ENCODE results near the gene ATP6V0B. TPM values are rescaled to one million over a fixed set of nuclear protein-coding genes. Genes with fewer than 3 reads are reported as not detected.

Gene ATP6V0B
- 100 to 1,000 TPM; 104 to 245 (median 161) TPM for polyA plus RNA-seq
- long read RNA-seq, donor 1, result 0 reads
- long read RNA-seq, donor 2, transcript ATP6V0B-205 (8 exons, 1,298 nt), result major isoform, 27 of 31 reads
- long read RNA-seq, donor 2, partial matches to known transcripts, result 0 of 31 reads
- long read RNA-seq, donor 2, other reads (novel, unspliced or antisense), result 0 of 31 reads
- long read RNA-seq, donor 3, transcript ATP6V0B-205 (8 exons, 1,298 nt), result major isoform, 27 of 41 reads
- long read RNA-seq, donor 3, partial matches to known transcripts, result 6 of 41 reads
- long read RNA-seq, donor 3, other reads (novel, unspliced or antisense), result 0 of 41 reads
- long read RNA-seq, donor 4, partial matches to known transcripts, result 0 of 2 reads
- long read RNA-seq, donor 4, other reads (novel, unspliced or antisense), result 0 of 2 reads
- long read RNA-seq, donor 5, transcript ATP6V0B-213 (7 exons, 1,685 nt), result minor isoform, 7 of 41 reads
- long read RNA-seq, donor 5, transcript ATP6V0B-205 (8 exons, 1,298 nt), result major isoform, 12 of 41 reads
- long read RNA-seq, donor 5, partial matches to known transcripts, result 19 of 41 reads
- long read RNA-seq, donor 5, other reads (novel, unspliced or antisense), result 0 of 41 reads
- long read RNA-seq, donor 6, transcript ATP6V0B-205 (8 exons, 1,298 nt), result major isoform, 34 of 41 reads
- long read RNA-seq, donor 6, partial matches to known transcripts, result 0 of 41 reads
- long read RNA-seq, donor 6, other reads (novel, unspliced or antisense), result 0 of 41 reads
- long read RNA-seq, donor 7, result 0 reads
- long read RNA-seq, donor 8, partial matches to known transcripts, result 0 of 4 reads
- long read RNA-seq, donor 8, other reads (novel, unspliced or antisense), result 0 of 4 reads
- long read RNA-seq, donor 9, transcript ATP6V0B-205 (8 exons, 1,298 nt), result major isoform, 12 of 13 reads
- long read RNA-seq, donor 9, partial matches to known transcripts, result 0 of 13 reads
- long read RNA-seq, donor 9, other reads (novel, unspliced or antisense), result 0 of 13 reads
- long read RNA-seq, donor 10, transcript ATP6V0B-205 (8 exons, 1,298 nt), result major isoform, 63 of 71 reads
- long read RNA-seq, donor 10, partial matches to known transcripts, result 0 of 71 reads
- long read RNA-seq, donor 10, other reads (novel, unspliced or antisense), result 0 of 71 reads

DNA sequence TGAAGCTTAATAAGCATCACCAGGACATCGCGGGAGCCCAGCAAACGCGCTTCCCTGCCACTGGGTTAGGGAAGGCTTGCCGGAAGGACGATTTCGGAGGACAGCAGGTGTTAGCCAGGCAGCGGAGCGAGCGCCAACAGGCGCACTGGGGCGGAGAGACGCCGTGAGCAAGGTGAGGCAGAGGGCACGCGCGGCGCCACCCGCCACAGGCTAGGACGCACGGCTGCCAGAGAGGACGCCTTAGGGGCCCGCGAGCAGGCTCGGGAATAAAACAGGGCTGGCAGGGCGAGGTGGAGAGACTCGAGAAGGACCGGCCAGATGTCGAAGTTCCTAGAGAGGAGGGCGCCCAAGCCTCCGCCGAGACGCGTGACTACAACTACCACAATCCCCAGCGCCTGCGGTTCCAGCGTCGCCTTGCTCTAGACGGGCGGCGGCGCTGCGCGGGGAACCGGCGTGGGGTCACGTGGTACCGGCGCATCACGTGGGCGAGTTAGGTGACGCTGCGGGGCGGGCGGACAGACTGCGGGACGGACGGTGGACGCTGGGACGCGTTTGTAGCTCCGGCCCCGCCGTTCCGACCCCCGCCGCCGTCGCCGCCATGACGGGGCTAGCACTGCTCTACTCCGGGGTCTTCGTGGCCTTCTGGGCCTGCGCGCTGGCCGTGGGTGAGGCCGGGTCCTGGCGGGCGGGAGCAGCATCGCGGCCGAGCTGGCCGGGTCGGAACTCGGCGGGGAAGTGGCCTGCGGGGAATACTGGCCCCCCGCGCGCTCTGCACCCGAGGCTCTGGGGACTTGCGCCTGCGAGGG lies at the start of gene ATP6V0B:
Gene ATP6V0B, plus strand, starts transcription at position 518 of the 806 bp plus-strand sequence. Its CDS starts 81 bp downstream, at position 599.
- peak within 1 kb of the TSS; percentile 90 to 93 (median 91) for H3K27ac ChIP-seq (ENCODE audit: low read depth in 1 of 3, low read length in 2 of 3)
- H3K36me3 ChIP-seq (ENCODE audit: control insufficient read depth in 3 of 3, insufficient read depth in 2 of 3, low read depth in 1 of 3, low read length in 3 of 3), result peaks cover 0 to 48% (median 3%) of the 10 kb centered on the region in 3 donors
- no peaks in the 10 kb centered on the region for H3K9me3 ChIP-seq (ENCODE audit: control insufficient read depth in 2 of 2, insufficient read depth in 1 of 2, low read depth in 1 of 2, low read length in 1 of 2)
- 0% methylated on average over 83 to 93 of the region's 93 CpGs for WGBS, 3 donors
- no peaks in the 10 kb centered on the region for H3K27me3 ChIP-seq (ENCODE audit: control insufficient read depth in 3 of 3, insufficient read depth in 3 of 3, low read length in 3 of 3)
- DNase-seq, result peak; percentile 95 to 98
- peak within 1 kb of the TSS; percentile 90 to 96 (median 90) for H3K4me3 ChIP-seq (ENCODE audit: low read depth in 1 of 3, low read length in 3 of 3)
- peaks cover 21 to 42% (median 21%) of the 10 kb centered on the region in 3 donors for H3K4me1 ChIP-seq (ENCODE audit: control insufficient read depth in 3 of 3, insufficient read depth in 2 of 3, low read depth in 1 of 3, low read length in 2 of 3)
- no peak for FAIRE-seq

DNA sequence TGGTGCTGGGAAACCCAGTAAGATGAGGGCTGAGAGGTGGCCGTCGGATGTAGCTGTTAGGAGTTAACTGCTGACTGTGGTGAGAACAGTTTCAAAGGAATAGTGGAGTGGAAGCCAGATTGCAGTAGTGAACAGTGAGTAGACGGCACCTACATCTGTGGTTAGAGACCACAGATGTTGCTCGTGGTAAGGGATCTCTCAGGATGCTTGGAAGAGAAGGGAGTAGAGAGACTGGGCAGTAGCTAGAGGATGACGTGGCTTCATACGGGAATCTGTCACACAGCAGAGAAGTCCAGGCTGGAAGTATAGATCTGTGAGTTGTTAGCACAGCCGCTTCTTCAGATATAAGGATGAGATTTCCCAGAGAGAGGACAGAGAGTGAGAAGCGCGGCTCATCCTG lies 48.9 kb upstream of the ATP6V0B start:
- no peak overlapping the region for H3K27ac ChIP-seq (ENCODE audit: low read depth in 1 of 3, low read length in 2 of 3)
- H3K36me3 ChIP-seq (ENCODE audit: control insufficient read depth in 3 of 3, insufficient read depth in 2 of 3, low read depth in 1 of 3, low read length in 3 of 3), result peaks cover 0 to 18% (median 0%) of the 10 kb centered on the region in 3 donors
- H3K4me3 ChIP-seq (ENCODE audit: low read depth in 1 of 3, low read length in 3 of 3), result no peak overlapping the region
- no peaks in the 10 kb centered on the region for H3K9me3 ChIP-seq (ENCODE audit: control insufficient read depth in 2 of 2, insufficient read depth in 1 of 2, low read depth in 1 of 2, low read length in 1 of 2)
- 89 to 92% (median 91%) methylated on average over 9 of the region's 9 CpGs for WGBS, 3 donors
- H3K4me1 ChIP-seq (ENCODE audit: control insufficient read depth in 3 of 3, insufficient read depth in 2 of 3, low read depth in 1 of 3, low read length in 2 of 3), result no peaks in the 10 kb centered on the region
- H3K27me3 ChIP-seq (ENCODE audit: control insufficient read depth in 3 of 3, insufficient read depth in 3 of 3, low read length in 3 of 3), result no peaks in the 10 kb centered on the region
- no peak for FAIRE-seq
- DNase-seq, result no peak

DNA sequence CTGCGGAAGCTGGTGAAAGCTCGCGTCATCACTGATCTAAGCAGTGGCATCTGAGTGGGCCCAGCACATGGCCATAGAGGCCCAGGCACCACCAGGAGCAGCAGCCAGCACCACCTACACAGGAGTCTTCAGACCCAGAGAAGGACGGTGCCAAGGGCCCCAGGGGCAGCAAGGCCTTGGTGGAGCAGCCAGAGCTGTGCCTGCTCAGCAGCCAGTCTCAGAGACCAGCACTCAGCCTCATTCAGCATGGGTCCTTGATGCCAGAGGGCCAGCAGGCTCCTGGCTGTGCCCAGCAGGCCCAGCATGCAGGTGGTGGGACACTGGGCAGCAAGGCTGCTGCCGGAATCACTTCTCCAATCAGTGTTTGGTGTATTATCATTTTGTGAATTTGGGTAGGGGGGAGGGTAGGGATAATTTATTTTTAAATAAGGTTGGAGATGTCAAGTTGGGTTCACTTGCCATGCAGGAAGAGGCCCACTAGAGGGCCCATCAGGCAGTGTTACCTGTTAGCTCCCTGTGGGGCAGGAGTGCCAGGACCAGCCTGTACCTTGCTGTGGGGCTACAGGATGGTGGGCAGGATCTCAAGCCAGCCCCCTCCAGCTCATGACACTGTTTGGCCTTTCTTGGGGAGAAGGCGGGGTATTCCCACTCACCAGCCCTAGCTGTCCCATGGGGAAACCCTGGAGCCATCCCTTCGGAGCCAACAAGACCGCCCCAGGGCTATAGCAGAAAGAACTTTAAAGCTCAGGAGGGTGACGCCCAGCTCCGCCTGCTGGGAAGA lies 44.4 kb upstream of the ATP6V0B start:
- Histone ChIP-seq H3K27ac (ENCODE audit: low read depth in 1 of 3, low read length in 2 of 3) (no peak overlapping the region), H3K4me1 (ENCODE audit: control insufficient read depth in 3 of 3, insufficient read depth in 2 of 3, low read depth in 1 of 3, low read length in 2 of 3) (peaks cover 0 to 20% (median 3%) of the 10 kb centered on the region in 3 donors), H3K36me3 (ENCODE audit: control insufficient read depth in 3 of 3, insufficient read depth in 2 of 3, low read depth in 1 of 3, low read length in 3 of 3) (peaks cover 0 to 16% (median 0%) of the 10 kb centered on the region in 3 donors), H3K4me3 (ENCODE audit: low read depth in 1 of 3, low read length in 3 of 3) (no peak overlapping the region), H3K9me3 (ENCODE audit: control insufficient read depth in 2 of 2, insufficient read depth in 1 of 2, low read depth in 1 of 2, low read length in 1 of 2) (no peaks in the 10 kb centered on the region), H3K27me3 (ENCODE audit: control insufficient read depth in 3 of 3, insufficient read depth in 3 of 3, low read length in 3 of 3) (peaks cover 0 to 22% (median 5%) of the 10 kb centered on the region in 3 donors)
- 92 to 95% (median 93%) methylated on average over 10 of the region's 10 CpGs for WGBS, 3 donors
- DNase-seq, result peak; percentile 24 to 31
- no peak for FAIRE-seq

DNA sequence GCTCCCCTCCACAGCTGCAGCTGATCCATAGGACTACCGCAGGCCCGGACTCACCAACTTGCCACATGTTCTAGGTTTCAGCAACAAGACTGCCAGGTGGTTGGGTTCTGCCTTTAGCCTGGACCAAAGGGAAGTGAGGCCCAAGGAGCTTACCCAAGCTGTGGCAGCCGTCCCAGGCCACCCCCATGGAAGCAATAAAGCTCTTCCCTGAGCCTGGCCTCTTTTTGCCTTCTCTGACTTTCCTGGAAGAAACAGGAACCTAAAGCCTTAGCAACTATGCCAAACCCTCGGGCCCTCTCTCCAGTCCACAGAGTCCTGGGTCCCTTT lies 43.8 kb upstream of the ATP6V0B start:
- FAIRE-seq, result no peak
- WGBS, 3 donors, result 74 to 77% (median 74%) methylated on average over 4 of the region's 4 CpGs

DNA sequence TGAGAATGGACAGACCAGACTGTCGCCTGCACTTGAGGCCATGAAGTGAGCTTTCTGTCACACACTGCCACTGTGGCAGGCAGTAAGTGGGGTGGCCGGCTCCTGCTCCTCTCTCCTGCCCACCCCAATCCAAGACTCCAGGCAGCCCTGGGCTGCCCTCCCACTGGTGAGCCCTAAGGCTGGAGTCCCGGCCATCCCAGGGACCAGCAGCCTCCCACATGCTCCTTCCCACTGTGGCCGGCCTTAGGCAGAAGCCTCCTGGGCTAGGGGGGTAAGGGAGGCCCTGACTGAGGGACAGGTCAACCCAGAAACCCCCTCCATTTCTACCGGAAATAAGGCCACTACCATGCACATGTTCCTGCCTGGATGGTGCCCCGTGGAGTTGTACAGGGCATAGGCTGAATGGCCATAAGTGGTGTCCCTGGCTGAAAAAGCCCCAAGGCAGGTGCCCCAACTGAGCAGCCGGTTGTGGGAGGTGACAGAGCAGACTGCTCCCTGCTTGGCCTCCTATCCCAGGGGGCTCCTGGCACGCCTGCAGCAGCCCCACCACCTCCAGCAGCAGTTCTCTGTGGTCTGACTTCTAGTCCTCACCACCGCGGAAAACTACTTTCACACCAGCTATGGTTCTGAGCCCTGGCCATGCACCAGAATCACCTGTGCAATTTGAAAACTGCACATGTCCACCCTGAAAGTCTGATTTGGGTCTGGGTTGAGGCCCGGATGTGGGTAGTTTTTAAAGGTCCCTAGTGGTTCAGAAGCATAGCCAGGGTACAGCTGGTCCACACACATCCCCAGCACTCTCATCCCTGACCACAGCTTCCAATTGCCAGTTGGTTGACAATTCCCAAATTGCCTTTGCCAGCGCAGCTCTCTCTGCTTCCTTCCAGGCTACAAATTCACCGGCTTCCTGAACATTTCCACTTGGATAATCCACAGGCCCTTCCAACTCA lies 42.8 kb upstream of the ATP6V0B start:
- no peak for DNase-seq
- 89 to 91% (median 89%) methylated on average over 13 of the region's 13 CpGs for whole genome bisulfite sequencing, 3 donors
- H3K36me3 ChIP-seq (ENCODE audit: control insufficient read depth in 3 of 3, insufficient read depth in 2 of 3, low read depth in 1 of 3, low read length in 3 of 3), result peaks cover 0 to 10% (median 0%) of the 10 kb centered on the region in 3 donors

More for the DNA sequence above, 43.8 kb upstream of the ATP6V0B start:
- peaks cover 0 to 24% (median 5%) of the 10 kb centered on the region in 3 donors for H3K27me3 ChIP-seq (ENCODE audit: control insufficient read depth in 3 of 3, insufficient read depth in 3 of 3, low read length in 3 of 3)
- peaks cover 0 to 25% (median 3%) of the 10 kb centered on the region in 3 donors for H3K4me1 ChIP-seq (ENCODE audit: control insufficient read depth in 3 of 3, insufficient read depth in 2 of 3, low read depth in 1 of 3, low read length in 2 of 3)
- no peak for DNase-seq
- H3K4me3 ChIP-seq (ENCODE audit: low read depth in 1 of 3, low read length in 3 of 3), result no peak overlapping the region
- no peaks in the 10 kb centered on the region for H3K9me3 ChIP-seq (ENCODE audit: control insufficient read depth in 2 of 2, insufficient read depth in 1 of 2, low read depth in 1 of 2, low read length in 1 of 2)
- H3K27ac ChIP-seq (ENCODE audit: low read depth in 1 of 3, low read length in 2 of 3), result no peak overlapping the region
- peaks cover 0 to 12% (median 0%) of the 10 kb centered on the region in 3 donors for H3K36me3 ChIP-seq (ENCODE audit: control insufficient read depth in 3 of 3, insufficient read depth in 2 of 3, low read depth in 1 of 3, low read length in 3 of 3)

DNA sequence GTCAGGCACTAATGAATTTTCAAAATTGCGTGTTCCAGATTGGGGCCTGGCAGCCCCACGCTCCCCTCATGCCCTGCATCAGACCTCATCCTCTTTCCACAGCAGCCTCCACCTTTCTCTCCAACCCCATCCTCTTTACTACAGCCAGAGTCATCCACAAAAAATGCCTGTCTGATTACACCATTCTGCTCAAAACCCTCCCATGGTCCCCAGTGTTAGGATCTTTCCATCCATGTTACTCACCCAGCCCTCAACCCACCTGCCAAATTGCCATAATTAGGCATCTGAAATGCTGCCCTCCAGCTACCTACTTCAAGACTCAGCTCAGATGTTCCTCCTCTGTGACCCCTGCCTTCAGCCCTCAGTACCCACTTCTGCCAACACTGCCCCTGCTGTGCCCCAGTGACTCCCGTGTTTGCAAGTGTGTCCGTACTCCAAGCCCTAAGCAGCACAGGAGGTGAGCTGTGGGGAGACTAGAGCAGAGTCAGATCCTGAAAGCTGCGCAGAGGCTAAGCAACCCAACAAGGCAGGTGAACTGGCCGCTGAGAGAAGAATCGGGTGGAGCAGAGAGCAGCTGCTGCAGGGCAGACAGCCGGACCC lies 41.9 kb upstream of the ATP6V0B start:
- Histone ChIP-seq H3K4me1 (ENCODE audit: control insufficient read depth in 3 of 3, insufficient read depth in 2 of 3, low read depth in 1 of 3, low read length in 2 of 3) (peaks cover 0 to 34% (median 5%) of the 10 kb centered on the region in 3 donors), H3K27ac (ENCODE audit: low read depth in 1 of 3, low read length in 2 of 3) (no peak overlapping the region), H3K4me3 (ENCODE audit: low read depth in 1 of 3, low read length in 3 of 3) (peak overlapping the region in 2 of 3 donors; percentile 10 to 44), H3K9me3 (ENCODE audit: control insufficient read depth in 2 of 2, insufficient read depth in 1 of 2, low read depth in 1 of 2, low read length in 1 of 2) (no peaks in the 10 kb centered on the region), H3K36me3 (ENCODE audit: control insufficient read depth in 3 of 3, insufficient read depth in 2 of 3, low read depth in 1 of 3, low read length in 3 of 3) (peaks cover 0 to 15% (median 0%) of the 10 kb centered on the region in 3 donors), H3K27me3 (ENCODE audit: control insufficient read depth in 3 of 3, insufficient read depth in 3 of 3, low read length in 3 of 3) (peaks cover 0 to 24% (median 5%) of the 10 kb centered on the region in 3 donors)
- FAIRE-seq, result no peak
- 29 to 33% (median 31%) methylated on average over 8 of the region's 8 CpGs for WGBS, 3 donors
- DNase-seq, result peak in 1 of 2 donors; percentile 13

More for the DNA sequence above, 42.8 kb upstream of the ATP6V0B start:
- H3K4me1 ChIP-seq (ENCODE audit: control insufficient read depth in 3 of 3, insufficient read depth in 2 of 3, low read depth in 1 of 3, low read length in 2 of 3), result peaks cover 0 to 31% (median 5%) of the 10 kb centered on the region in 3 donors
- no peak overlapping the region for H3K4me3 ChIP-seq (ENCODE audit: low read depth in 1 of 3, low read length in 3 of 3)
- H3K27me3 ChIP-seq (ENCODE audit: control insufficient read depth in 3 of 3, insufficient read depth in 3 of 3, low read length in 3 of 3), result peaks cover 0 to 24% (median 5%) of the 10 kb centered on the region in 3 donors
- FAIRE-seq, result no peak
- H3K9me3 ChIP-seq (ENCODE audit: control insufficient read depth in 2 of 2, insufficient read depth in 1 of 2, low read depth in 1 of 2, low read length in 1 of 2), result no peaks in the 10 kb centered on the region
- H3K27ac ChIP-seq (ENCODE audit: low read depth in 1 of 3, low read length in 2 of 3), result no peak overlapping the region
